Psoas muscle (tissue), 8 donors: ENCODE measurements around the gene LUC7L3. TPM values are rescaled to one million over a fixed set of nuclear protein-coding genes. Genes with fewer than 3 reads are reported as not detected.

Experiments used
- ATAC-seq, 4 donors: fragments of 200-7000 bp; cut with Tn5 transposase; one replicate each; pipeline ENCODE4 v1.9.1; 2020; ENCODE audit warnings: moderate library complexity in 3 of 4, mild to moderate bottlenecking in 2 of 4
- DNase-seq, 2 donors: peaks; one replicate each; pipeline ENCODE4 v3.0.0-alpha.2; 2020
- H3K27ac ChIP-seq: fragments of 200-600 bp; one replicate; pipeline ENCODE4 v1.8.0; 2022
- H3K27me3 ChIP-seq, 3 donors: fragments of 200-600 bp in 1 of 3; one replicate each; pipeline versions ENCODE4 v1.6.1 to v1.8.0; 2013 to 2022; ENCODE audit warnings: low read length in 2 of 3, mild to moderate bottlenecking in 2 of 3, moderate library complexity in 1 of 3; ENCODE audit not compliant: insufficient read depth in 3 of 3
- H3K36me3 ChIP-seq, 2 donors: fragments of 200-600 bp in 1 of 2; one replicate each; pipeline versions ENCODE4 v1.6.1 to v1.8.0; 2013 to 2022; ENCODE audit warnings: low read depth in 1 of 2, mild to moderate bottlenecking in 1 of 2, moderate library complexity in 1 of 2; ENCODE audit not compliant: insufficient read depth in 1 of 2
- H3K4me1 ChIP-seq: fragments of 200-600 bp; one replicate; pipeline ENCODE4 v1.8.0; 2022
- H3K4me3 ChIP-seq: fragments of 200-600 bp; one replicate; pipeline ENCODE4 v1.8.0; 2022; ENCODE audit warnings: mild to moderate bottlenecking
- H3K9me3 ChIP-seq: fragments of 200-600 bp; one replicate; pipeline ENCODE4 v1.8.0; 2022
- WGBS, 3 donors: extraction: QIAGEN DNeasy Blood & Tissue Kit; methylation state at CpG; one replicate each; pipeline versions ENCODE4 v1.1.6 to v1.1.7; 2013; 5-methylcytosine and 5-hydroxymethylcytosine counted together
- intact Hi-C, 2 donors: fragments of 100-400 bp; cut with DNase I; formaldehyde crosslinking; loops; one replicate each; pipeline versions ENCODE4 v1.11.0 to v1.14.2; 2022
- long read RNA-seq, 2 donors: library from polyadenylated mRNA; unstranded; transcript quantifications; one replicate each; pipeline ENCODE4 v2.0.0, GENCODE V29; 2021
- polyA plus RNA-seq, 3 donors: library from polyadenylated mRNA; stranded (reverse); fragments of 200-250 nt; gene quantifications; one replicate each; pipeline ENCODE4 v1.2.3, GENCODE V29; 2013
- total RNA-seq, 4 donors: library from RNA; stranded (reverse); fragmentation: NEBNext Ultra II Directional in 2 of 4; extraction: Animal tissue kit (Norgen Biotek cat#: 25700) in 2 of 4; gene quantifications; one replicate each; pipeline versions ENCODE4 v1.2.1 to v1.2.4, GENCODE V29; 2021 to 2023
- TF ChIP-seq, protein P1 (sequence below): fragments of 200-600 bp; IDR thresholded peaks from one replicate; pipeline ENCODE4 v1.8.0; 2022; ENCODE audit warnings: antibody characterized with exemption
- donor health status: healthy with polysubstance abuse.
- donor health status: DM: no; HTN: no; CAD: no; lungs with moderate emphysema.
- donor health status: Bipolar disorder and iron deficiency.
- donor health status: healthy.
- donor health status: DM: yes; HTN: yes; CAD: no.
- donor health status: DM: no; HTN: no; CAD: no.
- donor health status: DM: no; HTN: no; CAD: no.
- donor health status: DM: yes; HTN: yes; CAD: no.

Gene LUC7L3, protein sequence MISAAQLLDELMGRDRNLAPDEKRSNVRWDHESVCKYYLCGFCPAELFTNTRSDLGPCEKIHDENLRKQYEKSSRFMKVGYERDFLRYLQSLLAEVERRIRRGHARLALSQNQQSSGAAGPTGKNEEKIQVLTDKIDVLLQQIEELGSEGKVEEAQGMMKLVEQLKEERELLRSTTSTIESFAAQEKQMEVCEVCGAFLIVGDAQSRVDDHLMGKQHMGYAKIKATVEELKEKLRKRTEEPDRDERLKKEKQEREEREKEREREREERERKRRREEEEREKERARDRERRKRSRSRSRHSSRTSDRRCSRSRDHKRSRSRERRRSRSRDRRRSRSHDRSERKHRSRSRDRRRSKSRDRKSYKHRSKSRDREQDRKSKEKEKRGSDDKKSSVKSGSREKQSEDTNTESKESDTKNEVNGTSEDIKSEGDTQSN
- total RNA-seq (10 to 100 TPM; 25.4 to 55.9 (median 49.9) TPM), polyA plus RNA-seq (100 to 1,000 TPM in 1 of 3 donors, 10 to 100 TPM in 2; 33.4 to 108 (median 49.2) TPM)
- long read RNA-seq, donor 1, partial matches to known transcripts, result 4 of 5 reads
- long read RNA-seq, donor 1, other reads (novel, unspliced or antisense), result 1 of 5 reads
- long read RNA-seq, donor 2, partial matches to known transcripts, result 16 of 23 reads
- long read RNA-seq, donor 2, other reads (novel, unspliced or antisense), result 5 of 23 reads

DNA sequence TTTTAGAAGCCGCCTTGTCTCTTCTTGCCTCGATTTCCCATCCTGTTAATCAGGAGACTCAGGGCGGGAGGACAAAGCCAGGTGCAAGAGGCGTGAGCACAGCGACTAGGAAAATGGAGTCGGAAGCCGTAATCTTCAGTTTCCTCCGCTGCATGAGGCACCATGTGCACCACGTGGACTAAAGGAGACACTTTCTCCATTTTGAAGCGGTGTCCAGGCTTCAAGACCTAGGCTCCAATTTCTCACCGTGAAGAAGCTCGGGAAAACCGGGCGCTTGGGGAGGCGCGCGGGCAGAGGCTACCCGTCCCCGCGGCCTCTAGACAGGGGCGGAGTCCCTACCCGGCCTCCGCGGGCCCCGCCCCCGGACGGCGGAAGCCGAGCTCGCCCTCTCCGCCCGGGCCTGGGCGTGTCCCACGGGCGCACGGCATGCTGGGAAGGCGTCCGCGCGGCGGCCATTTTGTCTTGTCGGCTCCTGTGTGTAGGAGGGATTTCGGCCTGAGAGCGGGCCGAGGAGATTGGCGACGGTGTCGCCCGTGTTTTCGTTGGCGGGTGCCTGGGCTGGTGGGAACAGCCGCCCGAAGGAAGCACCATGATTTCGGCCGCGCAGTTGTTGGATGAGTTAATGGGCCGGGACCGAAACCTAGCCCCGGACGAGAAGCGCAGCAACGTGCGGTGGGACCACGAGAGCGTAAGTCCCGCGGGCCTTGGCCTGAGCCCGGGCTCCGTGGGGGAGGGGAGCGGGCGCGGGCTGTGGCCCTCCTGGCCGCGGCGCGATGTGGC lies at the start of gene LUC7L3:
Gene LUC7L3 (plus strand): TSS at position 460 of the 780 bp plus-strand sequence. CDS start 130 bp downstream, at position 590.
- DNase-seq (peak; percentile 96), ATAC-seq (peak; percentile 98 to 99 (median 98))
- no peaks in the 10 kb centered on the region for H3K9me3 ChIP-seq
- no peaks in the 10 kb centered on the region for H3K27me3 ChIP-seq
- H3K4me3 ChIP-seq, result peak within 1 kb of the TSS; percentile 92
- TF ChIP-seq, protein P1, sequence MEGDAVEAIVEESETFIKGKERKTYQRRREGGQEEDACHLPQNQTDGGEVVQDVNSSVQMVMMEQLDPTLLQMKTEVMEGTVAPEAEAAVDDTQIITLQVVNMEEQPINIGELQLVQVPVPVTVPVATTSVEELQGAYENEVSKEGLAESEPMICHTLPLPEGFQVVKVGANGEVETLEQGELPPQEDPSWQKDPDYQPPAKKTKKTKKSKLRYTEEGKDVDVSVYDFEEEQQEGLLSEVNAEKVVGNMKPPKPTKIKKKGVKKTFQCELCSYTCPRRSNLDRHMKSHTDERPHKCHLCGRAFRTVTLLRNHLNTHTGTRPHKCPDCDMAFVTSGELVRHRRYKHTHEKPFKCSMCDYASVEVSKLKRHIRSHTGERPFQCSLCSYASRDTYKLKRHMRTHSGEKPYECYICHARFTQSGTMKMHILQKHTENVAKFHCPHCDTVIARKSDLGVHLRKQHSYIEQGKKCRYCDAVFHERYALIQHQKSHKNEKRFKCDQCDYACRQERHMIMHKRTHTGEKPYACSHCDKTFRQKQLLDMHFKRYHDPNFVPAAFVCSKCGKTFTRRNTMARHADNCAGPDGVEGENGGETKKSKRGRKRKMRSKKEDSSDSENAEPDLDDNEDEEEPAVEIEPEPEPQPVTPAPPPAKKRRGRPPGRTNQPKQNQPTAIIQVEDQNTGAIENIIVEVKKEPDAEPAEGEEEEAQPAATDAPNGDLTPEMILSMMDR, result no peak
- WGBS, 3 donors, result 1 to 2% (median 1%) methylated on average over 75 to 76 of the region's 76 CpGs
- intact Hi-C loops, result no loop called here
- peak within 1 kb of the TSS; percentile 98 for H3K27ac ChIP-seq
- H3K36me3 ChIP-seq, result no peaks in the 10 kb centered on the region
- H3K4me1 ChIP-seq, result peaks cover 35% of the 10 kb centered on the region

DNA sequence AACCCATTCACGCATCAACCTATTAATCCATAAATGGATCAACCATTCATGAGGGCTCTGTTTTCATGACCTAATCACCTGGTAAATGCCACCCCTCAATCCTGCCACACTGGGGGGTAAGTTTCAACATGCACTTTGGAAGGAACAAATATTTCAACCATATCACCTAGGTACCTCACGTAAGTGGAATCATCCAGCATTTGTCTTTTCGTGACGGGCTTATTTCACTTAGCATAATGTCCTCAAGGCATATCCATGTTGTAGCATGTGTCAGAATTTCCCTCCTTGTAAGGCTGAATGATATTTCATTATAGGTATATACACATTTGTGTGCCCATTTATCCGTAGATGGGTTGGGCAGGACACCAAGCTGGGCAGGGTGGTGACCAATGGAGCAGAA lies 47.3 kb upstream of the LUC7L3 start:
- no peaks in the 10 kb centered on the region for H3K27me3 ChIP-seq
- ATAC-seq (no peak), DNase-seq (no peak)
- H3K4me3 ChIP-seq, result no peak overlapping the region
- intact Hi-C loops, result no loop called here
- H3K27ac ChIP-seq, result no peak overlapping the region
- no peaks in the 10 kb centered on the region for H3K4me1 ChIP-seq
- TF ChIP-seq, protein P1, result no peak
- H3K36me3 ChIP-seq, result no peaks in the 10 kb centered on the region
- 97 to 98% (median 98%) methylated on average over 5 of the region's 5 CpGs for WGBS, 3 donors
- H3K9me3 ChIP-seq, result no peaks in the 10 kb centered on the region

DNA sequence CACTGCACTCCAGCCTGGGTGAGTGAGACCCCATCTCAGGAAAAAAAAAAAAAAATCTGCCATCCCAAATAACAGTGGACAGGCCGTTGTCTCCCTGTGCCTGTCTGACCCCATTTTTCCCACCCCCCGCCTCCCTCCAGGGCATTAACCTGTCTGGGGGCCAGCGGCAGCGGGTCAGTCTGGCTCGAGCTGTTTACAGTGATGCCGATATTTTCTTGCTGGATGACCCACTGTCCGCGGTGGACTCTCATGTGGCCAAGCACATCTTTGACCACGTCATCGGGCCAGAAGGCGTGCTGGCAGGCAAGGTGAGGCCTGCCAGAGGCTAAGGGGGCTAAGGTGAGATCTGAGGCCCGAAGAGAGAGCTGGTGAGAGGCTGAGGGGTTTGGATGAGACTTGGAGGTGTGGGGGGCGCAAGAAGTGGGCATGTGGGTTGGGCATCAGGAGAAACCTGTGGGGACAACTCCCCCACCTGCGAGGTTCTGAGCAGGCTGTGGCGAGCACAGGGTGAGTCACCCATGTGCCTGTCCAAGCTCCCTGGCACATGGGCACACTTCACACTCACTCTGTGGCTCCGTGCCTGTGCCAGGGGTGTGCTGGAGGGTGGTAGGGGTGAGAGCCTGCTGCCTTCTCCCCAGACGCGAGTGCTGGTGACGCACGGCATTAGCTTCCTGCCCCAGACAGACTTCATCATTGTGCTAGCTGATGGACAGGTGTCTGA lies 46.4 kb upstream of the LUC7L3 start:
- DNase-seq (peak; percentile 64 to 70), ATAC-seq (peak; percentile 77 to 92 (median 87))
- TF ChIP-seq, protein P1, result no peak
- Histone ChIP-seq H3K27ac (no peak overlapping the region), H3K27me3 (no peaks in the 10 kb centered on the region), H3K9me3 (no peaks in the 10 kb centered on the region), H3K4me3 (no peak overlapping the region), H3K4me1 (no peaks in the 10 kb centered on the region), H3K36me3 (no peaks in the 10 kb centered on the region)
- 69 to 76% (median 72%) methylated on average over 20 of the region's 20 CpGs for WGBS, 3 donors
- intact Hi-C loops, result no loop called here

DNA sequence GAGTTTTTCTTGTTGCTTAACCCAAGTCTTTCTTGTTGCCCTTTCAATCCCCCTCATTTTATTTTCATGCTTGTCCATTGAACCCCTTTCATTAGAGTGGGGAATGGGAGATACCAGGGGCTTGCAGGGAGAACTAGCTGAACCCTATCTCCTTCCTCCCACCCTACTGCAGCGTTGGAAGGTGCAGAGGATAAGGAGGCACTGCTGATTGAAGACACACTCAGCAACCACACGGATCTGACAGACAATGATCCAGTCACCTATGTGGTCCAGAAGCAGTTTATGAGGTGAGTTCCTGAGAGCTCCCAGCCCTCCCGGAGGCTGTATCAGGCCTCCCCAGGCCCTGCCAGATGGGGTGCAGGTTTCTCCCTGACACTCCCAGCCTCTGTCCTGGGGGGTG lies 44.2 kb upstream of the LUC7L3 start:
- no peaks in the 10 kb centered on the region for H3K9me3 ChIP-seq
- no peak overlapping the region for H3K27ac ChIP-seq
- TF ChIP-seq, protein P1, result no peak
- no peak for ATAC-seq
- WGBS, 3 donors, result 78 to 82% (median 81%) methylated on average over 3 of the region's 3 CpGs
- no peak overlapping the region for H3K4me3 ChIP-seq
- DNase-seq, result no peak
- H3K4me1 ChIP-seq, result no peaks in the 10 kb centered on the region
- no peaks in the 10 kb centered on the region for H3K36me3 ChIP-seq
- H3K27me3 ChIP-seq, result no peaks in the 10 kb centered on the region
- intact Hi-C loops, result no loop called here
